ENCODE data around the gene ACADM.

GRCh38 chr1:75745276-75745675 is 20.8 kb downstream of the ACADM start:
- no peak for TF ChIP-seq ARNTL (CRISPR knock-in tag; IDR thresholded peaks at IDR 0.05; ENCODE audit: borderline replicate concordance, low read depth)
- TF ChIP-seq, protein P1, sequence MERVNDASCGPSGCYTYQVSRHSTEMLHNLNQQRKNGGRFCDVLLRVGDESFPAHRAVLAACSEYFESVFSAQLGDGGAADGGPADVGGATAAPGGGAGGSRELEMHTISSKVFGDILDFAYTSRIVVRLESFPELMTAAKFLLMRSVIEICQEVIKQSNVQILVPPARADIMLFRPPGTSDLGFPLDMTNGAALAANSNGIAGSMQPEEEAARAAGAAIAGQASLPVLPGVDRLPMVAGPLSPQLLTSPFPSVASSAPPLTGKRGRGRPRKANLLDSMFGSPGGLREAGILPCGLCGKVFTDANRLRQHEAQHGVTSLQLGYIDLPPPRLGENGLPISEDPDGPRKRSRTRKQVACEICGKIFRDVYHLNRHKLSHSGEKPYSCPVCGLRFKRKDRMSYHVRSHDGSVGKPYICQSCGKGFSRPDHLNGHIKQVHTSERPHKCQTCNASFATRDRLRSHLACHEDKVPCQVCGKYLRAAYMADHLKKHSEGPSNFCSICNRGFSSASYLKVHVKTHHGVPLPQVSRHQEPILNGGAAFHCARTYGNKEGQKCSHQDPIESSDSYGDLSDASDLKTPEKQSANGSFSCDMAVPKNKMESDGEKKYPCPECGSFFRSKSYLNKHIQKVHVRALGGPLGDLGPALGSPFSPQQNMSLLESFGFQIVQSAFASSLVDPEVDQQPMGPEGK (CRISPR knock-in tag; IDR thresholded peaks at IDR 0.05; ENCODE audit: borderline replicate concordance): no peak
